ENCODE results near the gene TLE3. TPM values are rescaled to one million over a fixed set of nuclear protein-coding genes. Genes with fewer than 3 reads are reported as not detected.
A peak's percentile ranks its signal among the peaks of the same experiment; 100 is the strongest.

TLE3 gene
- total and polyA plus RNA-seq, 2 of the 4 experiments (the other 2 are of a cell fraction): 6.5 to 16.3 TPM

DNA sequence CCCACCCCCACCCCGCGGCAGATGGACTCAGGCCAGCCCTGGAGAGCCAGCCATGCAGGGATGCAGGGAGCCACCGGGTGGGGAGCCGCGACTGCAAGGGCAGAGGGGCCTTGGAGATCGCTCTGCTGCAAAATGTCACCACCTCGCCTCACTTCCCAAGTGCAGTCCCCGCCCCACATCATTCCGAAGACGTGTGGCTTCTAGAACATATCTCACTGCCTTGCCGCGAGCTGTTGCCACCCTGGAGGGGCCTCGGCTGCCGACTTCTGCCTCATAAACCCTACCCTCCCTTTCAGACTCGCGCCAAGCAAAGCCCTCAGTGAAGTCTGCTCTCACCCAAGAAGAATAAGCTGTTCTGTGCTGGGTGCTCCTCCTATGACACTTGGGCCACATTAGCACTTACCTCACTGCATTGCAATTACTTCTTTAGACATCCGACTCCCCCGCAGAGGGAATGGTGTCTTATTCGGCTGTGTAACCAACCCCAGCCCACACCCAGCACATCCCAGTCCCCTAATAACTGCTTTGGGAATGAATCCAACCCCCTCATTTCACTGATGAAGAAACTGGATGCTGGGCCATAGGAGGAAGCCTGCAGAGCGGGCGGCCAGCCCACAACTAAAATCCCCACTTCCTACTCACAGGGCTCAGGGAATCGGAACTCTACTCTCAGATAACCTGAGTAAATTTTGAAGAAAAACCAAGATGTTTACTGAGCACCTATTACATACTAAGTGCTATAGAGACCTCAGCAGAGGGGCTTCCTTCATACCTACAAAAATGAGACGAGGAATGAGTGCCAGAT, 8.6 kb downstream of the TLE3 start:
- Histone ChIP-seq H3K9me3 (ENCODE audit: control insufficient read depth, insufficient read depth, low read length) (no peaks in the 10 kb centered on the region), H3K9me1 (ENCODE audit: insufficient read depth, low read length) (peaks cover 43% of the 10 kb centered on the region), H2BK15ac (ENCODE audit: low read depth, low read length) (no peak overlapping the region; the same call in 2 of the 3 replicates), H3K27me3 (ENCODE audit: control insufficient read depth, insufficient read depth, low read length) (no peaks in the 10 kb centered on the region), H3K4ac (ENCODE audit: low read depth, low read length) (no peak overlapping the region), H3K56ac (ENCODE audit: extremely low read depth, insufficient read depth, low read length) (no peak overlapping the region), H4K91ac (ENCODE audit: insufficient read depth, low read depth, low read length) (0 out of 2 replicates have a peak overlapping the region, but pooled peaks have one; percentile 2), H3K36me3 (ENCODE audit: control insufficient read depth, insufficient read depth, low read length) (peaks cover 48% of the 10 kb centered on the region), H3K4me3 (ENCODE audit: insufficient read depth, low read depth, low read length) (no peak overlapping the region), H4K8ac (ENCODE audit: low read depth in 2 of 2, low read length in 2 of 2) (peak overlapping the region in 1 of 2 experiments; percentile 10; a peak in 1 of 4 replicates), H3K9ac (ENCODE audit: low read depth, low read length) (no peak overlapping the region; the same call in 1 of the 2 replicates), H4K5ac (ENCODE audit: low read depth, low read length) (no peak overlapping the region), H3K4me2 (ENCODE audit: low read depth, low read length) (peak overlapping the region; percentile 38), H3K4me1 (ENCODE audit: control insufficient read depth, insufficient read depth, low read length) (peaks cover 37% of the 10 kb centered on the region), H2AK9ac (replicated peaks; ENCODE audit: low read depth, low read length, poor library complexity) (no peak overlapping the region), H3K14ac (replicated peaks; ENCODE audit: low read depth, low read length) (0 out of 2 replicates have a peak overlapping the region, but pooled peaks have one; percentile 4), H3K18ac (ENCODE audit: low read depth, low read length) (peak overlapping the region; percentile 17; the same call in 1 of the 2 replicates), H2AFZ (replicated peaks; ENCODE audit: low read length, poor library complexity) (peak overlapping the region; percentile 16), H2BK5ac (ENCODE audit: low read depth, low read length, poor library complexity, severe bottlenecking) (no peak overlapping the region), H3K23ac (ENCODE audit: low read depth, low read length) (no peak overlapping the region), H2BK20ac (ENCODE audit: low read depth, low read length) (no peak overlapping the region), H3K27ac (ENCODE audit: insufficient read depth, low read length) (peak overlapping the region; percentile 28), H3K79me1 (ENCODE audit: low read depth in 1 of 2, low read length in 2 of 2) (peaks cover 58 to 98% of the 10 kb centered on the region in 2 experiments), H2BK120ac (ENCODE audit: low read depth, low read length) (no peak overlapping the region), H2AK5ac (ENCODE audit: low read depth, low read length) (no peak overlapping the region), H4K20me1 (ENCODE audit: insufficient read depth, low read length) (peaks cover 95% of the 10 kb centered on the region)
- no TSS peak for BruUV-seq (replicated peaks)
- ChIA-PET CTCF (no interaction called here), POLR2A (ENCODE audit: unreplicated experiment) (interaction anchor here (0.6 kb wide), 2 partner anchors 41 to 426 kb away, joined by 3 to 10 read pairs; no protein-coding TSS in a partner anchor)
- intact Hi-C loops (cut with micrococcal nuclease): no loop called here
- 46% methylated on average over 4 of the region's 23 CpGs; no CpG with 5 or more reads in 1 of the 2 experiments for WGBS, 2 experiments (ENCODE audit: extremely low coverage in 2 of 2, insufficient read length in 1 of 2)
- DNase-seq: peak; percentile 71
- ATAC-seq (ENCODE audit: low read depth): peak; percentile 80
- in situ Hi-C loops (cut with MboI; ENCODE audit: low sequenced_read_pairs): loop anchor here (25.0 kb wide), 1 partner anchor 398 kb away; no protein-coding TSS in a partner anchor
- dilution Hi-C loops (cut with HindIII; ENCODE audit: low sequenced_read_pairs, unreplicated experiment): no loop called here
- TF ChIP-seq RAD21 (IDR thresholded peaks at IDR 0.05; ENCODE audit: low read length): no peak
- TF ChIP-seq SMC3 (IDR thresholded peaks at IDR 0.05; ENCODE audit: low read depth, low read length): no peak
- no peak for TF ChIP-seq NFE2L2 (IDR thresholded peaks at IDR 0.05; ENCODE audit: low read depth, low read length)
- TF ChIP-seq MAFK (IDR thresholded peaks at IDR 0.05; ENCODE audit: low read depth, low read length): no peak
- TF ChIP-seq, protein P1, sequence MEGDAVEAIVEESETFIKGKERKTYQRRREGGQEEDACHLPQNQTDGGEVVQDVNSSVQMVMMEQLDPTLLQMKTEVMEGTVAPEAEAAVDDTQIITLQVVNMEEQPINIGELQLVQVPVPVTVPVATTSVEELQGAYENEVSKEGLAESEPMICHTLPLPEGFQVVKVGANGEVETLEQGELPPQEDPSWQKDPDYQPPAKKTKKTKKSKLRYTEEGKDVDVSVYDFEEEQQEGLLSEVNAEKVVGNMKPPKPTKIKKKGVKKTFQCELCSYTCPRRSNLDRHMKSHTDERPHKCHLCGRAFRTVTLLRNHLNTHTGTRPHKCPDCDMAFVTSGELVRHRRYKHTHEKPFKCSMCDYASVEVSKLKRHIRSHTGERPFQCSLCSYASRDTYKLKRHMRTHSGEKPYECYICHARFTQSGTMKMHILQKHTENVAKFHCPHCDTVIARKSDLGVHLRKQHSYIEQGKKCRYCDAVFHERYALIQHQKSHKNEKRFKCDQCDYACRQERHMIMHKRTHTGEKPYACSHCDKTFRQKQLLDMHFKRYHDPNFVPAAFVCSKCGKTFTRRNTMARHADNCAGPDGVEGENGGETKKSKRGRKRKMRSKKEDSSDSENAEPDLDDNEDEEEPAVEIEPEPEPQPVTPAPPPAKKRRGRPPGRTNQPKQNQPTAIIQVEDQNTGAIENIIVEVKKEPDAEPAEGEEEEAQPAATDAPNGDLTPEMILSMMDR (conservative IDR thresholded peaks at IDR 0.05; ENCODE audit: low read depth, low read length): no peak
- TF ChIP-seq CEBPB (IDR thresholded peaks at IDR 0.05; ENCODE audit: low read depth, low read length): no peak
- TF ChIP-seq, protein P2, sequence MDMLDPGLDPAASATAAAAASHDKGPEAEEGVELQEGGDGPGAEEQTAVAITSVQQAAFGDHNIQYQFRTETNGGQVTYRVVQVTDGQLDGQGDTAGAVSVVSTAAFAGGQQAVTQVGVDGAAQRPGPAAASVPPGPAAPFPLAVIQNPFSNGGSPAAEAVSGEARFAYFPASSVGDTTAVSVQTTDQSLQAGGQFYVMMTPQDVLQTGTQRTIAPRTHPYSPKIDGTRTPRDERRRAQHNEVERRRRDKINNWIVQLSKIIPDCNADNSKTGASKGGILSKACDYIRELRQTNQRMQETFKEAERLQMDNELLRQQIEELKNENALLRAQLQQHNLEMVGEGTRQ (IDR thresholded peaks at IDR 0.05; ENCODE audit: low read depth, low read length): no peak
- TF ChIP-seq MXI1 (IDR thresholded peaks at IDR 0.05; ENCODE audit: borderline replicate concordance, low read depth, low read length): no peak
- TF ChIP-seq RFX5 (IDR thresholded peaks at IDR 0.05; ENCODE audit: low read depth, low read length): no peak
- TF ChIP-seq FOS (IDR thresholded peaks at IDR 0.05; ENCODE audit: low read depth, low read length): no peak
- no peak for TF ChIP-seq RCOR1 (IDR thresholded peaks at IDR 0.05; ENCODE audit: insufficient replicate concordance, low read length)
- no peak for TF ChIP-seq CHD1 (IDR thresholded peaks at IDR 0.05; ENCODE audit: low read depth, low read length)
- TF ChIP-seq MAZ (IDR thresholded peaks at IDR 0.05; ENCODE audit: borderline replicate concordance, low read depth, low read length): no peak
- TF ChIP-seq BHLHE40 (IDR thresholded peaks at IDR 0.05; ENCODE audit: low read depth, low read length): no peak
